ENCODE data around the gene NR3C2. TPM values are rescaled to one million over a fixed set of nuclear protein-coding genes. Genes with fewer than 3 reads are reported as not detected.

The NR3C2 gene
- total and polyA plus RNA-seq, 4 donors, result 2.8 to 43.9 (median 11.5) TPM

GRCh38 chr4:148097801-148098200 lies 344.4 kb downstream of the NR3C2 start:
- Histone ChIP-seq H3K27me3 (ENCODE audit: control insufficient read depth in 3 of 3, insufficient read depth in 3 of 3, low read length in 2 of 3) (no peaks in the 10 kb centered on the region), H3K27ac (ENCODE audit: low read depth in 1 of 2, low read length in 1 of 2) (no peak overlapping the region), H3K4me1 (ENCODE audit: control insufficient read depth in 5 of 5, insufficient read depth in 5 of 5, low read length in 5 of 5) (peaks cover 0 to 7% (median under 1%) of the 10 kb centered on the region in 5 donors), H3K9ac (ENCODE audit: insufficient read depth in 1 of 2, low read length in 2 of 2) (no peak overlapping the region), H3K4me3 (no peak overlapping the region), H3K9me3 (ENCODE audit: control insufficient read depth in 4 of 4, insufficient read depth in 3 of 4, low read length in 3 of 4) (no peaks in the 10 kb centered on the region), H3K36me3 (ENCODE audit: control insufficient read depth in 4 of 4, insufficient read depth in 4 of 4, low read length in 4 of 4) (no peaks in the 10 kb centered on the region)
- TF ChIP-seq CTCF (IDR thresholded peaks at IDR 0.05; ENCODE audit: control extremely low read depth, extremely low read depth), result no peak
- WGBS, 2 donors, result 94 to 95% methylated on average over 5 of the region's 5 CpGs
- no peak for DNase-seq
- ATAC-seq (ENCODE audit: insufficient read depth, low FRiP score), result no peak

- H3K9me3 ChIP-seq (ENCODE audit: control insufficient read depth in 4 of 4, insufficient read depth in 3 of 4, low read length in 3 of 4), result no peaks in the 10 kb centered on the region
- H3K36me3 ChIP-seq (ENCODE audit: control insufficient read depth in 4 of 4, insufficient read depth in 4 of 4, low read length in 4 of 4), result peaks cover 0 to 4% (median 0%) of the 10 kb centered on the region in 4 donors
- no peak for TF ChIP-seq CTCF (IDR thresholded peaks at IDR 0.05; ENCODE audit: control extremely low read depth, extremely low read depth)
- H3K27me3 ChIP-seq (ENCODE audit: control insufficient read depth in 3 of 3, insufficient read depth in 3 of 3, low read length in 2 of 3), result no peaks in the 10 kb centered on the region
- no peak for ATAC-seq (ENCODE audit: insufficient read depth, low FRiP score)
- peaks cover 0 to 10% (median 0%) of the 10 kb centered on the region in 5 donors for H3K4me1 ChIP-seq (ENCODE audit: control insufficient read depth in 5 of 5, insufficient read depth in 5 of 5, low read length in 5 of 5)
- H3K4me3 ChIP-seq, result no peak overlapping the region
- H3K27ac ChIP-seq (ENCODE audit: low read depth in 1 of 2, low read length in 1 of 2), result no peak overlapping the region
- WGBS, 2 donors, result 98 to 99% methylated on average over 5 of the region's 5 CpGs
- DNase-seq, result no peak
- no peak overlapping the region for H3K9ac ChIP-seq (ENCODE audit: insufficient read depth in 1 of 2, low read length in 2 of 2)
Measured at GRCh38 chr4:148095346-148095923, 346.8 kb downstream of the NR3C2 start.

- TF ChIP-seq CTCF (IDR thresholded peaks at IDR 0.05; ENCODE audit: control extremely low read depth, extremely low read depth), result no peak
- H3K9ac ChIP-seq (ENCODE audit: insufficient read depth in 1 of 2, low read length in 2 of 2), result no peak overlapping the region
- DNase-seq (no peak), ATAC-seq (ENCODE audit: insufficient read depth, low FRiP score) (no peak)
- H3K4me3 ChIP-seq, result no peak overlapping the region
- 96 to 100% methylated on average over 1 of the region's 1 CpG for WGBS, 2 donors
- H3K27me3 ChIP-seq (ENCODE audit: control insufficient read depth in 3 of 3, insufficient read depth in 3 of 3, low read length in 2 of 3), result no peaks in the 10 kb centered on the region
- peaks cover 0 to 9% (median 0%) of the 10 kb centered on the region in 4 donors for H3K36me3 ChIP-seq (ENCODE audit: control insufficient read depth in 4 of 4, insufficient read depth in 4 of 4, low read length in 4 of 4)
- peaks cover 0 to 10% (median 0%) of the 10 kb centered on the region in 5 donors for H3K4me1 ChIP-seq (ENCODE audit: control insufficient read depth in 5 of 5, insufficient read depth in 5 of 5, low read length in 5 of 5)
- H3K27ac ChIP-seq (ENCODE audit: low read depth in 1 of 2, low read length in 1 of 2), result no peak overlapping the region
- no peaks in the 10 kb centered on the region for H3K9me3 ChIP-seq (ENCODE audit: control insufficient read depth in 4 of 4, insufficient read depth in 3 of 4, low read length in 3 of 4)
Measured at GRCh38 chr4:148094149-148094548, 348.1 kb downstream of the NR3C2 start.

GRCh38 chr4:148093065-148093464 lies 349.1 kb downstream of the NR3C2 start:
- WGBS, 2 donors, result 96 to 98% methylated on average over 5 of the region's 5 CpGs
- DNase-seq, result no peak
- Histone ChIP-seq H3K9ac (ENCODE audit: insufficient read depth in 1 of 2, low read length in 2 of 2) (no peak overlapping the region), H3K27ac (ENCODE audit: low read depth in 1 of 2, low read length in 1 of 2) (no peak overlapping the region), H3K36me3 (ENCODE audit: control insufficient read depth in 4 of 4, insufficient read depth in 4 of 4, low read length in 4 of 4) (peaks cover 0 to 10% (median 0%) of the 10 kb centered on the region in 4 donors), H3K27me3 (ENCODE audit: control insufficient read depth in 3 of 3, insufficient read depth in 3 of 3, low read length in 2 of 3) (no peaks in the 10 kb centered on the region), H3K4me1 (ENCODE audit: control insufficient read depth in 5 of 5, insufficient read depth in 5 of 5, low read length in 5 of 5) (peaks cover 0 to 10% (median 0%) of the 10 kb centered on the region in 5 donors), H3K4me3 (no peak overlapping the region), H3K9me3 (ENCODE audit: control insufficient read depth in 4 of 4, insufficient read depth in 3 of 4, low read length in 3 of 4) (no peaks in the 10 kb centered on the region)
- ATAC-seq (ENCODE audit: insufficient read depth, low FRiP score), result no peak
- TF ChIP-seq CTCF (IDR thresholded peaks at IDR 0.05; ENCODE audit: control extremely low read depth, extremely low read depth), result no peak

Measured in lung (tissue), 12 donors.